Amygdala (tissue), 56 donors: ENCODE measurements around the gene TFAP2D.

Experiments
- DNase-seq, 56 donors: peaks; one replicate each; lab custom pipeline; 2025; lab: John Stamatoyannopoulos, UW

The TFAP2D gene

DNA sequence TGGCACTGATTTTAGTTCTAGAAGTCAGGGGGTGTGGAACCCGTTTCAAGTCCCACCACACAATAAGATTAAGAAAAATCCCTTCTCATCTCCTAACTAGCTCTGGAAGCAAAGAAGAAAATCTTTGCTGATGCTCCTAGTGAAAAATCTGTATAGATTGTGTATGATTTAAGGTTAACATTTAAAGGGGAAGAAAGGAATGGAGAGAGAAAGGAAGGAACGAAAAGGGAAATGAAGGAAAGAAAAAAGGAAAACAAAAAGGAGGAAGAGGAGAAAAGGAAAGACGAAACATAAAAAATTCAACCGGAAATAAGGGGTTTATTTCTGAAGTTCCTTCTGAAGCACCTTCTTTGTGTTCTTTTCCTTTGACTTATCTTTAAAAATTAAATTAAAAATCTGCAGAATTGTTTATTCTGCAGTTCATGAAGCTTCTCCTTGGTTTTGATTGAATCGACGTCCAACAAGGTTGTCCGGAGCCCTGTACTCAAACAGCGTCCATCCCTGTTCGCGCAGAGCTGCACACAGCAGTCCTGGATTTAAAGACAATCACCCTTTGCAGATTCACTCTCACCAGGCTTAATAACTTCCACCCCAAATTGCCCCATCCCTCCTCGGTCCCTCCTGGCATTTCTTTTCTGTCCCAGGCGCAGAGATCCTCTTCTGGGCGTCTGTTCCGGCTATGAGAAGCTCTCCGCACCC, 103.8 kb downstream of the TFAP2D start:
- no peak for DNase-seq

DNA sequence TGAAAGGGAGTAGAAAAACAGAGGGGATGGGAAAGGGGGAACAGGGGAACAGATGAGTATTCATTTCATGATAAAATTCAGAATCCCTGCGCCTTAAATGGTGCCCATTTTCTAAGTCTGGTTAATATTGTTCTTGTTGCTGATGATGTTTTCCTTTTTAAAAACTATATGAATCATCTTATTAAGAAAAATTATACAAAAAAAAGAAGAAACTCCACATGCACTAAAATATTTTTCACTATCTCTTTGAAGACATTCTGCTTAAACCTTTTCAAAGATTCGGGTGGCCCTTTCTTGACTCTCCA, 104.3 kb downstream of the TFAP2D start:
- DNase-seq = no peak

DNA sequence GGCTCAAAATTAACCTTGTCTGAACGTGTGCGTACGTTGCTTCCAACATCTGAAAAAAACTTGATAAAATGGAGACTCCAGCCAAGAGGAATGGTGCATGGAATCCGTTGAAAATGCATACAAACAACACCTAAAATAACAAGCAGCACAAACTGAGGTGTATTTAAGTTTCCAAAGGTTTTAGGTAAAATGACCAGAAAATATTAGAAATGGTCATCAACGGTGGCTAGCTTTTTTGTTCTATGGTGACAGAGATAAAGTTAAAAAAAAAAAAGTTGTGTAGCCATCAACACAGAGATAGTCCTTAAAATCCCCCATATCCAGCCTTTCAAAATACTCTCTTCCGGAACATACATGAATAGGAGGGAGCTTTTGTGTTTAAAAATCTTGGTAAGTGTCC, 104.7 kb downstream of the TFAP2D start:
- no peak for DNase-seq

DNA sequence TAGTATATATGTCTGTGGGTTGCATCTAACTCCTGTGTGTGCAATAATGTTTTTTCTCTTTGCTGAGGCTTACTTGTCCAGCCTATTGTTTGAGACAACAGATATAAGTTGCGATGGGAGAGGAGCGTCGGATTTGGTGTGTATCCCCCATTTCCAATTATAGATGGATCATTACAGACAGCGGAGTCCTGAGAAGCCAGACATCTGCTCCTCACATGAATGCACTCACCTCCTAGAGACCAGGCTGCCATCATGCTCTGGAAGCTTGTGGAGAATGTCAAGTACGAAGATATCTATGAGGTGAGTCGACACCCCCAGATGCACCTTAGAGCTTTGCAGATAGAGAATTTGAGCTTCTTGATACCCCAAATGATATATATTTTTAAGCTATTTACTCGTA, 105.3 kb downstream of the TFAP2D start, which contains the start of gene TFAP2B:
Gene TFAP2B, plus strand, starts transcription at position 199 of the 400 bp plus-strand sequence. Its CDS starts 21 bp downstream, at position 220.
- DNase-seq = no peak

DNA sequence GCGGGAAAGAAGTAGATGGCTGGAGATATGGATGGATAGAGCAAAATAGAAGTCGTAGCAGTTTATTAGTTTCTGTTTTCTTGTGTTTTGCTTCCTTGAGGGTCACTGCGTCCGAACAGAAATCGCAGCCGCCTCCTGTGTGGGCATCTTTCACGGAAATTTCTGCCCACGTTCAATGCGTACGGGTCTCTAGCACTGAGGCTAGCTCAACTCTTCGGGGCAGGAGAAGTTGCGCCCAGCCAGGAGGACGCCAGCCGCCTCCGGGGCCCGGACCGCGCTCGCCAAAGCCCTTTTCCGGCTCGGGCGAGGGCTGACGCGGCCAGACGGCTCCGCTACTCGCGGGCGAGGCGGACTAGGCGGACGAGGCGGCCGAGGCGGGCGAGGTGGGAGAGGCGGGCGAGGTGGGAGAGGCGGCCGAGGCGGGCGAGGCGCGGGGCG, 106.2 kb downstream of the TFAP2D start:
- no peak for DNase-seq

DNA sequence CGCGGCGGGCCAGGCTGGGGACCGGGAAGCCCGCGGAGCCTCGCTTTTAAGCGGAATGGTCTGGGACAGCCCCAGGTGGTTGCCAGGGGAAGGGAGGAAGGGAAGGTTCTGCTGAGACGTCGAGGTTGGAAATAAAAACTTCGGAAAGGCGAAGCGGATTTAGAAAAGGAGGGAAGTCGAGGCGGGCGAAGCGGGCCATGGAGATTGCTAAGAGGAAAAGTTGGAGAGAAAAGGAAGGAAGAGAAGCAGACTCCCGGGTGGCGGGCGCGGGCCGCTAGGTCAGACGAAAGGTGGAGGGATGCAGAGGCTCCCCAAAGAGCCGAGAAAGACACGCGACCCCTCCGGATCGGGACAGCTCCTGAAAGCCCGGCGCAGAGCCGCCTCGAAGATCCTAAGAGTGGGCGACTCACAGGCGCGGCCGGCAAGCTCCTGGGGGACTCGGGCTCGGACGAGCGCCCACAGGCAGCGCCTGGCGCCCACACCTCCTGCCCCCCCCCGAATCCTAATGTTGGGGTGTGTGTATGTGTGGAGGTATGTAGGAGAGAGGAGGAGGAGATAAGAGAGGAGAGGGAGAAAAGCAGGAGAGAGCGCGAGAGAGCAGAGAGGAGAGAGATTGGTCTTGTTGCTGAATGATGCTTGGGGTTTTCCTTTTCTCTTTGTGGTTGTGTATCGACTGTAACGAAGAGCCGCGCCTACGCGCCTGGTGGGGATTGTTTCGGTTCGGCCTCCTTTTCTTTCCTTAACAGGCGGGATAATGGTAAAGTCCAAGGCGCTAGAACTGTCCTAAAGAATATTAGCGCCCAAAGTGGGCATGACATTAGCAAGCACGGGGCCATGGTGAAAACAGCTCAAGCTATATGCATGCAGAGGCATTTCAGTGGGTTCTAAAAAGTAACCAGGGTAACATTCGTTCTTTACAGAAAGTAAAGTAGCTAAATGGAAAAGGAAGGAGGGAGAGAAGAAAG, 106.9 kb downstream of the TFAP2D start:
- DNase-seq = no peak

DNA sequence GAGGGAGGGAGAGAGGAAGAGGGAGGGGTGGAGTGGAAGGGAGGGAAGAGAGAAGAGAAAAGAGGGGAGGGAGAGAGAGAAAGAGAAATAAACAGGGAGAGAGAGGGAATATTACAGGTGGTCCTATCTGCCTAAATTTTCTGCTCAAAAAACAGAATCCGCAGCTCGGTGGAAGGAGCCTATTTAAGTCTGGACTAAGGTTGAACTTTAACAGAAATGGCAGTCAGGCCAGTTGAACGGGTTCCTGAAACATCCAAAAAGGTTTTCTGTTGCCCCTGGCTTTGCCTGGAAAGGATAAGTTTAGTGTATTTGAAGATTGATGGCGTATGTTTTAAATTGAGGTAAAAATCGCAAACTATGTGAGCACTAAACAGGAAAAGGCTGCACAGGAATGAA, 107.5 kb downstream of the TFAP2D start:
- DNase-seq = no peak

DNA sequence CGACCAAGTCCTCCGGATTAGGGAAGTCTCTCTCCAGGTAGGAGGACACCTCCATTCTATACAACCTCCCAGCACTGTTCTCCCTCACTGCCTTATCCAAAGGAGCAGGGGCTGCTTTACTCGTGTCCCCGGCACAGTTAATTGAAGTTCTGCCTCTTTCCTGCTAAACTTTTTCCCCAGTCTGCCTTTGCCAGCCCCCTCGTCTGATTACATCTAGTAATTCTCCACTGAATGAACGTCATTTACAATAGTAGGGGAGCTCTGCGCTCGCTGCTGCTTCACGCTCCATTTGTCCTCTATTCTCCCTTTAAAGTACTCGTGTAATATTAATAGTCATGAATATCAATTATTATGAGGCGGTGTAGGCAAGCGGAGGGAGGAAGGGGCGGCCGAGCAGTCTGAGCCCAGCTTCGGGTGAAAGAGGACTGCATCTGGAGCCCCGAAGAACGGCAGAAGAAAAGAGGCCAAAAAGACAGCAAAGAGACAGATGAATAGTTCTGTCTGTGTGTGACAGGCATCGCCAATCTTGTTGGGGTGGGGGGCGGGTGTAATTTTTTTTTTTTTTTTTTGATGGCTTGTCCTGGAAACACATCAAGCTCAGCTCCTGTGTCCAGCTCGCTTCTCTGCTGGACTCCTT, 108.2 kb downstream of the TFAP2D start:
- DNase-seq = no peak

DNA sequence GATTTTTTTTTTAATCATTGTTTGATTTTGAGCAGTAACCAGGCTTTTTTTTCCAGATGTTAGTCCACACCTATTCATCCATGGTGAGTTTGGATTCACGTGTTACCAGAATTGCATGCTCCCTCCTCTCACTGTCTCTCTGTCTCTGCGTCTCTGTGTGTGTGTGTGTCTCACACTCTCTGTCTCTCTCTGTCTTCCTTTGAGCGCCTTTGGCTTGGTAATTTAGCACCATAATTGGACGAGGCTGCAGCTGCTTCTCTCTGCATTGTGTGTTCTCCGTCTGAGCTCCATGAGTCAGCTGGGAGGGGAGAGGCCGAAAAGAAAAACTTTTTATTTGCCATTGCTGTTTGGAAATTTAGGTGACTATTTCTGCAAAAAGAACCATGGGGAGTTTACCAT, 108.8 kb downstream of the TFAP2D start:
- no peak for DNase-seq
